ENCODE data around the gene HCST. TPM values are rescaled to one million over a fixed set of nuclear protein-coding genes. Genes with fewer than 3 reads are reported as not detected.

The HCST gene
- total and polyA plus RNA-seq, 2 of the 4 experiments (the other 2 are of a cell fraction) = 1.5 TPM; not detected in 1

- CTCF ChIA-PET = no interaction called here
- no peaks in the 10 kb centered on the region for H3K9me3 ChIP-seq (ENCODE audit: control insufficient read depth, insufficient read depth, low read length)
Measured at GRCh38 chr19:35908010-35908441, 5.7 kb downstream of the HCST start, which contains the start of gene TYROBP. TYROBP (minus strand) TSS chr19:35908295; CDS start chr19:35908228, 67 bp downstream.

More at GRCh38 chr19:35908010-35908441, 5.7 kb downstream of the HCST start, which contains the start of gene TYROBP:
- Histone ChIP-seq H4K20me1 (ENCODE audit: insufficient read depth, low read length) (no peaks in the 10 kb centered on the region), H3K23ac (ENCODE audit: low read depth, low read length) (no peak within 1 kb of the TSS), H3K4me3 (ENCODE audit: insufficient read depth, low read depth, low read length) (no peak within 1 kb of the TSS), H3K9me1 (ENCODE audit: insufficient read depth, low read length) (peaks cover 8% of the 10 kb centered on the region), H3K27me3 (ENCODE audit: control insufficient read depth, insufficient read depth, low read length) (no peaks in the 10 kb centered on the region), H3K18ac (ENCODE audit: low read depth, low read length) (no peak within 1 kb of the TSS; the same call in 1 of the 2 replicates), H3K9ac (ENCODE audit: low read depth, low read length) (no peak within 1 kb of the TSS), H4K91ac (ENCODE audit: insufficient read depth, low read depth, low read length) (no peak within 1 kb of the TSS), H2BK20ac (ENCODE audit: low read depth, low read length) (no peak within 1 kb of the TSS), H2AK9ac (replicated peaks; ENCODE audit: low read depth, low read length, poor library complexity) (peak within 1 kb of the TSS; percentile 37), H3K27ac (ENCODE audit: insufficient read depth, low read length) (no peak within 1 kb of the TSS), H4K5ac (ENCODE audit: low read depth, low read length) (peak within 1 kb of the TSS; percentile 54), H4K8ac (ENCODE audit: low read depth in 2 of 2, low read length in 2 of 2) (peak within 1 kb of the TSS; percentile 74 to 78; a peak in 2 of 4 replicates), H2BK120ac (ENCODE audit: low read depth, low read length) (no peak within 1 kb of the TSS; the same call in 1 of the 2 replicates), H3K79me1 (ENCODE audit: low read depth in 1 of 2, low read length in 2 of 2) (no peaks in the 10 kb centered on the region; a peak in 3 of 4 replicates), H3K4ac (ENCODE audit: low read depth, low read length) (peak within 1 kb of the TSS; percentile 65; the same call in 1 of the 2 replicates), H2BK5ac (ENCODE audit: low read depth, low read length, poor library complexity, severe bottlenecking) (no peak within 1 kb of the TSS), H2BK15ac (ENCODE audit: low read depth, low read length) (peak within 1 kb of the TSS; percentile 38; the same call in 1 of the 3 replicates), H3K56ac (ENCODE audit: extremely low read depth, insufficient read depth, low read length) (no peak within 1 kb of the TSS), H3K14ac (replicated peaks; ENCODE audit: low read depth, low read length) (0 out of 2 replicates have a peak within 1 kb of the TSS, but pooled peaks have one; percentile 27), H3K4me1 (ENCODE audit: control insufficient read depth, insufficient read depth, low read length) (peaks cover 20% of the 10 kb centered on the region), H2AFZ (replicated peaks; ENCODE audit: low read length, poor library complexity) (no peak within 1 kb of the TSS), H3K36me3 (ENCODE audit: control insufficient read depth, insufficient read depth, low read length) (no peaks in the 10 kb centered on the region), H3K4me2 (ENCODE audit: low read depth, low read length) (no peak within 1 kb of the TSS), H2AK5ac (ENCODE audit: low read depth, low read length) (peak within 1 kb of the TSS; percentile 88; the same call in 1 of the 2 replicates)
- POLR2A ChIA-PET (ENCODE audit: unreplicated experiment) = no interaction called here
- ATAC-seq (ENCODE audit: low read depth) (no peak), DNase-seq (no peak)
- BruUV-seq (replicated peaks) = no TSS peak
- intact Hi-C loops (cut with micrococcal nuclease) = no loop called here
- dilution Hi-C loops (cut with HindIII; ENCODE audit: low sequenced_read_pairs, unreplicated experiment) = no loop called here
- TF ChIP-seq ELK1 (IDR thresholded peaks at IDR 0.05; ENCODE audit: borderline replicate concordance, low read depth, low read length) (no peak), MXI1 (IDR thresholded peaks at IDR 0.05; ENCODE audit: borderline replicate concordance, low read depth, low read length) (no peak), USF2 (IDR thresholded peaks at IDR 0.05; ENCODE audit: low read depth, low read length) (no peak), RAD21 (IDR thresholded peaks at IDR 0.05; ENCODE audit: low read length) (no peak), RFX5 (IDR thresholded peaks at IDR 0.05; ENCODE audit: low read depth, low read length) (no peak), POLR2A (IDR thresholded peaks at IDR 0.05; ENCODE audit: low read depth, low read length) (no peak), BHLHE40 (IDR thresholded peaks at IDR 0.05; ENCODE audit: low read depth, low read length) (no peak), MAZ (IDR thresholded peaks at IDR 0.05; ENCODE audit: borderline replicate concordance, low read depth, low read length) (no peak), RCOR1 (IDR thresholded peaks at IDR 0.05; ENCODE audit: insufficient replicate concordance, low read length) (no peak)
- TF ChIP-seq, protein P1, sequence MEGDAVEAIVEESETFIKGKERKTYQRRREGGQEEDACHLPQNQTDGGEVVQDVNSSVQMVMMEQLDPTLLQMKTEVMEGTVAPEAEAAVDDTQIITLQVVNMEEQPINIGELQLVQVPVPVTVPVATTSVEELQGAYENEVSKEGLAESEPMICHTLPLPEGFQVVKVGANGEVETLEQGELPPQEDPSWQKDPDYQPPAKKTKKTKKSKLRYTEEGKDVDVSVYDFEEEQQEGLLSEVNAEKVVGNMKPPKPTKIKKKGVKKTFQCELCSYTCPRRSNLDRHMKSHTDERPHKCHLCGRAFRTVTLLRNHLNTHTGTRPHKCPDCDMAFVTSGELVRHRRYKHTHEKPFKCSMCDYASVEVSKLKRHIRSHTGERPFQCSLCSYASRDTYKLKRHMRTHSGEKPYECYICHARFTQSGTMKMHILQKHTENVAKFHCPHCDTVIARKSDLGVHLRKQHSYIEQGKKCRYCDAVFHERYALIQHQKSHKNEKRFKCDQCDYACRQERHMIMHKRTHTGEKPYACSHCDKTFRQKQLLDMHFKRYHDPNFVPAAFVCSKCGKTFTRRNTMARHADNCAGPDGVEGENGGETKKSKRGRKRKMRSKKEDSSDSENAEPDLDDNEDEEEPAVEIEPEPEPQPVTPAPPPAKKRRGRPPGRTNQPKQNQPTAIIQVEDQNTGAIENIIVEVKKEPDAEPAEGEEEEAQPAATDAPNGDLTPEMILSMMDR (conservative IDR thresholded peaks at IDR 0.05; ENCODE audit: low read depth, low read length) = no peak
- in situ Hi-C loops (cut with MboI; ENCODE audit: low sequenced_read_pairs) = no loop called here
- WGBS, 2 experiments (ENCODE audit: extremely low coverage in 2 of 2, insufficient read length in 1 of 2) = 83% methylated on average over 1 of the region's 9 CpGs; no CpG with 5 or more reads in 1 of the 2 experiments

Data from IMR-90 (cell line).